Measurements from ENCODE around the gene SCN4B. TPM values are rescaled to one million over a fixed set of nuclear protein-coding genes. Genes with fewer than 3 reads are reported as not detected.

SCN4B gene
- total and polyA plus RNA-seq, 12 donors, result 0.17 to 16.9 (median 4.6) TPM

- intact Hi-C loops (cut with DNase I), result no loop called here
Measured at GRCh38 chr11:118106789-118107335, 45.8 kb downstream of the SCN4B start.

GRCh38 chr11:118105657-118106305, 46.8 kb downstream of the SCN4B start:
- 72 to 86% (median 77%) methylated on average over 4 of the region's 4 CpGs for WGBS, 4 donors
- TF ChIP-seq, protein P1, sequence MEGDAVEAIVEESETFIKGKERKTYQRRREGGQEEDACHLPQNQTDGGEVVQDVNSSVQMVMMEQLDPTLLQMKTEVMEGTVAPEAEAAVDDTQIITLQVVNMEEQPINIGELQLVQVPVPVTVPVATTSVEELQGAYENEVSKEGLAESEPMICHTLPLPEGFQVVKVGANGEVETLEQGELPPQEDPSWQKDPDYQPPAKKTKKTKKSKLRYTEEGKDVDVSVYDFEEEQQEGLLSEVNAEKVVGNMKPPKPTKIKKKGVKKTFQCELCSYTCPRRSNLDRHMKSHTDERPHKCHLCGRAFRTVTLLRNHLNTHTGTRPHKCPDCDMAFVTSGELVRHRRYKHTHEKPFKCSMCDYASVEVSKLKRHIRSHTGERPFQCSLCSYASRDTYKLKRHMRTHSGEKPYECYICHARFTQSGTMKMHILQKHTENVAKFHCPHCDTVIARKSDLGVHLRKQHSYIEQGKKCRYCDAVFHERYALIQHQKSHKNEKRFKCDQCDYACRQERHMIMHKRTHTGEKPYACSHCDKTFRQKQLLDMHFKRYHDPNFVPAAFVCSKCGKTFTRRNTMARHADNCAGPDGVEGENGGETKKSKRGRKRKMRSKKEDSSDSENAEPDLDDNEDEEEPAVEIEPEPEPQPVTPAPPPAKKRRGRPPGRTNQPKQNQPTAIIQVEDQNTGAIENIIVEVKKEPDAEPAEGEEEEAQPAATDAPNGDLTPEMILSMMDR (IDR thresholded peaks at IDR 0.05), result no peak
- TF ChIP-seq POLR2A (IDR thresholded peaks at IDR 0.05), result no peak
- no peak overlapping the region for H3K4me3 ChIP-seq
- no peaks in the 10 kb centered on the region for H3K9me3 ChIP-seq (replicated peaks in 1 of 3)
- intact Hi-C loops (cut with DNase I), result no loop called here
- no peaks in the 10 kb centered on the region for H3K36me3 ChIP-seq (replicated peaks in 1 of 2)
- no peak for DNase-seq
- no peaks in the 10 kb centered on the region for H3K27me3 ChIP-seq
- H3K27ac ChIP-seq, result no peak overlapping the region
- H3K4me1 ChIP-seq (replicated peaks in 1 of 2), result no peaks in the 10 kb centered on the region

More at GRCh38 chr11:118106789-118107335, 45.8 kb downstream of the SCN4B start:
- WGBS, 4 donors, result 70 to 85% (median 73%) methylated on average over 2 of the region's 2 CpGs
- no peaks in the 10 kb centered on the region for H3K36me3 ChIP-seq (replicated peaks in 1 of 2)
- no peak overlapping the region for H3K4me3 ChIP-seq
- no peaks in the 10 kb centered on the region for H3K27me3 ChIP-seq
- DNase-seq, result no peak
- no peak overlapping the region for H3K27ac ChIP-seq
- TF ChIP-seq, protein P1 (IDR thresholded peaks at IDR 0.05), result no peak
- no peak for TF ChIP-seq POLR2A (IDR thresholded peaks at IDR 0.05)
- no peaks in the 10 kb centered on the region for H3K4me1 ChIP-seq (replicated peaks in 1 of 2)
- H3K9me3 ChIP-seq (replicated peaks in 1 of 3), result no peaks in the 10 kb centered on the region

DNA sequence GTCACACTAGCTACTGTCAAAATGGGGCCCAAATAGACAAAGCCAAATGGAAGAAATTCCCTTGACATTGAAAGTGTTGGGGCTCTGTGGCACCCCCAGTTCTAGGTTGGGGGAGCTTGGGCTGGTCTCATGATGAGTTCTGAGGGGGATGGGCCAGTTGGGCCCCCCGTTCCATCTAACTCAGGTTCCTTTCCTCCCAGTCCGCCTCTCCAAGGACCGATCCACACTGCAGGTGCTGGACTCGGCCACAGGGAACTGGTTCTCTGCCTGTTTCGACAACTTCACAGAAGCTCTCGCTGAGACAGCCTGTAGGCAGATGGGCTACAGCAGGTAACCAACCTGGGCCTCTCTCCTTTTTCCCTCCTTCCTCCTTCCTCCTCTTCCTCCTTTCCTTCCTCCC, 48.1 kb downstream of the SCN4B start:
- no peak overlapping the region for H3K27ac ChIP-seq
- 91 to 99% (median 95%) methylated on average over 6 of the region's 6 CpGs for WGBS, 4 donors
- H3K4me3 ChIP-seq, result no peak overlapping the region
- no peak for DNase-seq
- TF ChIP-seq POLR2A (IDR thresholded peaks at IDR 0.05), result no peak
- TF ChIP-seq, protein P1 (IDR thresholded peaks at IDR 0.05), result no peak
- no peaks in the 10 kb centered on the region for H3K4me1 ChIP-seq (replicated peaks in 1 of 2)
- intact Hi-C loops (cut with DNase I), result no loop called here
- no peaks in the 10 kb centered on the region for H3K27me3 ChIP-seq
- H3K9me3 ChIP-seq (replicated peaks in 1 of 3), result no peaks in the 10 kb centered on the region
- H3K36me3 ChIP-seq (replicated peaks in 1 of 2), result no peaks in the 10 kb centered on the region

DNA sequence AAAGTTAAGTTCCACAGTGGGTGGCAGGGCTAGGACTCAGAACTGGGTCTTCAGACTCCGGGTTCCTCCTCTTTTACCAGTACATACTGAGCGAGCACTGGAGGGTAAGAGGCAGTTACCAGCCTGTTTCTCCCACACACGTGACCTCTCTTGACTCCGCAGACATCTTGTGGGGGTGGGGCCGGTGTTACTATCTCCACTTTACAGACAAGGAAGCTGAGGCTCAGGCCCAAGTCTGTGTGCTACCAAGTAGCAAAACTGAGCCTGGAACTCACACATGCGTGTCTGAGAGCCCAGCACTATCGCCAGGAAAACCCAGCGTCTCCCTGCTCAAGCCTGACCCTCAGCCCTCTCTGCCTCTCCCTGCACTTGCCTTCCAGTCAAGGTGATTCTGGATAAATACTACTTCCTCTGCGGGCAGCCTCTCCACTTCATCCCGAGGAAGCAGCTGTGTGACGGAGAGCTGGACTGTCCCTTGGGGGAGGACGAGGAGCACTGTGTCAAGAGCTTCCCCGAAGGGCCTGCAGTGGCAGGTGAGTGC, 49.8 kb downstream of the SCN4B start:
- 72 to 84% (median 79%) methylated on average over 11 to 13 of the region's 13 CpGs for WGBS, 4 donors
- Histone ChIP-seq H3K27me3 (no peaks in the 10 kb centered on the region), H3K9me3 (replicated peaks in 1 of 3) (no peaks in the 10 kb centered on the region), H3K27ac (no peak overlapping the region), H3K4me1 (replicated peaks in 1 of 2) (no peaks in the 10 kb centered on the region), H3K36me3 (replicated peaks in 1 of 2) (no peaks in the 10 kb centered on the region), H3K4me3 (no peak overlapping the region)
- TF ChIP-seq, protein P1 (IDR thresholded peaks at IDR 0.05), result no peak
- TF ChIP-seq POLR2A (IDR thresholded peaks at IDR 0.05), result no peak
- intact Hi-C loops (cut with DNase I), result no loop called here
- DNase-seq, result no peak
